MCF 10A (cell line): ENCODE results near the gene CCDC188. TPM values are rescaled to one million over a fixed set of nuclear protein-coding genes. Genes with fewer than 3 reads are reported as not detected.

Experiments used
- BruUV-seq: library from RNA; stranded (reverse); fragments of 400-500 nt; replicated peaks from 2 replicates; lab custom pipeline; 2021; lab: Mats Ljungman, UMichigan
- CTCF ChIA-PET: fragments of 300-600 bp; sonication (Branson Sonifier 250); formaldehyde crosslinking; extraction: SDS; loops from one replicate; lab custom pipeline; 2021; ENCODE audit warnings: antibody characterized with exemption, inconsistent platforms; lab: Yijun Ruan, JAX
- POLR2A ChIA-PET: fragments of 300-600, 350-650 bp; sonication (Branson Sonifier 250); formaldehyde crosslinking; extraction: SDS; loops from one replicate; lab custom pipeline; 2020; ENCODE audit warnings: antibody characterized with exemption, inconsistent platforms; lab: Yijun Ruan, JAX
- DNase-seq: peaks from one replicate; pipeline ENCODE4 v3.0.0-alpha.2; 2018; ENCODE audit not compliant: unreplicated experiment
- H3K27ac Mint-ChIP-seq: one replicate; pipeline ENCODE4 v1.8.0; 2022; ENCODE audit warnings: mild to moderate bottlenecking, low read depth, mixed read lengths; ENCODE audit not compliant: unreplicated experiment
- H3K27me3 Mint-ChIP-seq: one replicate; pipeline ENCODE4 v1.8.0; 2022; ENCODE audit warnings: mixed read lengths; ENCODE audit not compliant: insufficient read depth, unreplicated experiment
- H3K36me3 Mint-ChIP-seq: one replicate; pipeline ENCODE4 v1.8.0; 2022; ENCODE audit warnings: mild to moderate bottlenecking, moderate library complexity, mixed read lengths; ENCODE audit not compliant: insufficient read depth, unreplicated experiment
- H3K4me1 Mint-ChIP-seq: one replicate; pipeline ENCODE4 v1.8.0; 2022; ENCODE audit warnings: mixed read lengths; ENCODE audit not compliant: insufficient read depth, unreplicated experiment
- H3K4me3 Mint-ChIP-seq: one replicate; pipeline ENCODE4 v1.8.0; 2022; ENCODE audit warnings: mild to moderate bottlenecking, moderate library complexity, mixed read lengths; ENCODE audit not compliant: unreplicated experiment
- H3K9me3 Mint-ChIP-seq: one replicate; pipeline ENCODE4 v1.8.0; 2022; ENCODE audit warnings: mixed read lengths; ENCODE audit not compliant: unreplicated experiment
- intact Hi-C: fragments of 100-400 bp; cut with micrococcal nuclease; formaldehyde crosslinking; loops from 2 replicates; pipeline ENCODE4 v1.14.1; 2022
- total RNA-seq: library from RNA; stranded (reverse); gene quantifications from 2 replicates; pipeline ENCODE4 v1.2.3, GENCODE V29; 2022
- TF ChIP-seq, protein P1 (sequence below): fragments of 200-600 bp; IDR thresholded peaks from one replicate; pipeline ENCODE4 v1.8.0; 2022; ENCODE audit warnings: antibody characterized with exemption, mild to moderate bottlenecking; ENCODE audit not compliant: unreplicated experiment

The CCDC188 gene
- total RNA-seq, 1 experiment from 2014 or later: 0.70 TPM

DNA sequence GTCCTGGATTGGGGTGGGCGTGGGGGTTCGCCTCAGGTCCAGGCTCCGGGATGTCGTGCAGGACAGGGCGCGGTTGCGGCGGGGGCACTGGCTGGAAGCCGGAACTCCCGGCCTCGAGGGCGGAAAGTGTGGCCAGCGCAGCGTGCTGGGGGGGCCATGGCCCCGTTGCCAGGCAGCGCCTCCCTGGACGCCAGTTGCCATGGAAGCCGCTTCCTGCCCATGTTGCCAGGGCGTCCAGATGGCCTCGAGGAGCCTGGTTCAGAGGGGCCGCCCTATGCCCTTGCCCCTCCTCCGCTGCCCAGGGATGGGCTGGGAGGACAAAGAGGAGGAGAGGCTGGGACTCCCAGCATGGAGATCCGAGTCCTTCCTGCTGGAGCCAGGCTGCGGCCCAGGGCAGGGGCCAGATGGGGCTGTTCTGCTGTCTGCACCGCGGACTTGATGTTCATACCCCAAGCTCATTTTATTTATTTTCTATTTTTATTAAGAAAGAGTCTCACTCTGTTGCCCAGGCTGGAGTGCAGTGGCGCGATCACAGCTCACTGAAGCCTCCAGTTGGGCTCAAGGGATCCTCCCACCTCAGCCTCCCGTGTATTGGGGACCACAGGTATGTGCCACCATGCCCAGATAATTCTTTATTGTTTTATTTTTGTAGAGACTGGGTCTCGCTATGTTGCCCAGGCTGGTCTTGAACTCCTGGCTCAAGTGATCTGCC is 4.6 kb upstream of the CCDC188 start:
- POLR2A ChIA-PET: interaction anchor here (1.0 kb wide), 1 partner anchor 126 kb away, joined by 4 read pairs; no protein-coding TSS in a partner anchor
- no peaks in the 10 kb centered on the region for H3K9me3 Mint-ChIP-seq
- BruUV-seq: no TSS peak
- intact Hi-C loops: loop anchor here (2.0 kb wide), 2 partner anchors 83 to 301 kb away; no protein-coding TSS in a partner anchor
- peak; percentile 47 for DNase-seq
- H3K27me3 Mint-ChIP-seq: no peaks in the 10 kb centered on the region
- H3K4me3 Mint-ChIP-seq: no peak overlapping the region
- H3K36me3 Mint-ChIP-seq: no peaks in the 10 kb centered on the region
- CTCF ChIA-PET: interaction anchor here (2.0 to 6.0 kb wide), 2 partner anchors 129 to 136 kb away, joined by 6 to 51 read pairs; no protein-coding TSS in a partner anchor
- no peaks in the 10 kb centered on the region for H3K4me1 Mint-ChIP-seq
- TF ChIP-seq, protein P1, sequence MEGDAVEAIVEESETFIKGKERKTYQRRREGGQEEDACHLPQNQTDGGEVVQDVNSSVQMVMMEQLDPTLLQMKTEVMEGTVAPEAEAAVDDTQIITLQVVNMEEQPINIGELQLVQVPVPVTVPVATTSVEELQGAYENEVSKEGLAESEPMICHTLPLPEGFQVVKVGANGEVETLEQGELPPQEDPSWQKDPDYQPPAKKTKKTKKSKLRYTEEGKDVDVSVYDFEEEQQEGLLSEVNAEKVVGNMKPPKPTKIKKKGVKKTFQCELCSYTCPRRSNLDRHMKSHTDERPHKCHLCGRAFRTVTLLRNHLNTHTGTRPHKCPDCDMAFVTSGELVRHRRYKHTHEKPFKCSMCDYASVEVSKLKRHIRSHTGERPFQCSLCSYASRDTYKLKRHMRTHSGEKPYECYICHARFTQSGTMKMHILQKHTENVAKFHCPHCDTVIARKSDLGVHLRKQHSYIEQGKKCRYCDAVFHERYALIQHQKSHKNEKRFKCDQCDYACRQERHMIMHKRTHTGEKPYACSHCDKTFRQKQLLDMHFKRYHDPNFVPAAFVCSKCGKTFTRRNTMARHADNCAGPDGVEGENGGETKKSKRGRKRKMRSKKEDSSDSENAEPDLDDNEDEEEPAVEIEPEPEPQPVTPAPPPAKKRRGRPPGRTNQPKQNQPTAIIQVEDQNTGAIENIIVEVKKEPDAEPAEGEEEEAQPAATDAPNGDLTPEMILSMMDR: no peak
- no peak overlapping the region for H3K27ac Mint-ChIP-seq

DNA sequence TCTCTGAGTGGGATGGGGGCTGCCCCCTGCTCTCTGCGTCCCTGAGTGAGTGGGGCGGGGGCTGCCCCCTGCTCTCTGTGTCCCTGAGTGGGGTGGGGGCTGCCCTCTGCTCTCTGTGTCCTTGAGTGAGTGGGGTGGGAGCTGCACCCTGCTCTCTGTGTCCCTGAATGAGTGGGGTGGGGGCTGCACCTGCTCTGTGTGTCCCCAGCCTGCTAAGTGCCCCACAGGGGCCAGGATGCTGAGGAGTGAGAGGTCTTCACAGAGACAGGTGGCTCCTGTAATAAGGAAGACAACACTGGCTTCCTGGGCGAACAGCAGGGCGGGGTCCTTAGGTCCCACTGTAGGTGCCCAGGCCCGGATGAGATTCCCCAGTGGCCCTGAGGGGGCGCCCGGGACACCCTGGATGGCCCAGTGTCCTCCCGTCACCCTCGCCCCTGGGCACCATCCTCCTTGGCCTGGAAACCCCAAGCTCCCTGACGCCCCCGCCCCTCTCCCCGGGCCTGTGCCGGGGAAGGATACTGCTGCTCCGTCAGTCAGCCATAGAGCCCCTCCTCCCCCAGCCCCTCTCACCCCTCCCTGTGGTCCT is 3.8 kb upstream of the CCDC188 start:
- no TSS peak for BruUV-seq
- no peak overlapping the region for H3K27ac Mint-ChIP-seq
- POLR2A ChIA-PET: interaction anchor here (1.0 kb wide), 1 partner anchor 127 kb away, joined by 4 read pairs; no protein-coding TSS in a partner anchor

DNA sequence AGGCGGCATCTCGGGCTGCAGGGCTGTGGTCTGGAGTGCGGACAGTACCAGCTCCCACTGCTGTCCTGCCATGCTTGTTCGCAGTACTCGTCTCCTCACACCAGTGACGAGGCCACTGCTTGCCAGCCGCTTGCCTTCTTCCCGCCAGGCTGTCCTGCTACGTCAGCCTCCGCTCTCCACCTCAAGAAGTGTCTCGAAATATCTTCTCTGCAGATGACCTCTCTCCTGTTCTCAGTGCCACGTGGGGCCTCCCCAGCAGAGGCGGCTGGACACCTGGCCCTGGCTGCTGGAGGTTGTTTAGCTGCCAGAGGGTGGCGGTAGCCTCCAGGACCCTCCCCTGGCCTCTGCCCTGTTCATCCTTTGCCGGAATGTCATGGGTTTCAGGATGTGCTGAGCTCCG is 3.1 kb upstream of the CCDC188 start:
- BruUV-seq: no TSS peak
- intact Hi-C loops: no loop called here

More for the DNA sequence above, 3.8 kb upstream of the CCDC188 start:
- H3K9me3 Mint-ChIP-seq: no peaks in the 10 kb centered on the region
- no peaks in the 10 kb centered on the region for H3K36me3 Mint-ChIP-seq
- CTCF ChIA-PET: interaction anchor here (6.0 kb wide), 1 partner anchor 130 kb away, joined by 51 read pairs; no protein-coding TSS in a partner anchor
- TF ChIP-seq, protein P1: no peak
- DNase-seq: no peak
- no peaks in the 10 kb centered on the region for H3K27me3 Mint-ChIP-seq
- no peaks in the 10 kb centered on the region for H3K4me1 Mint-ChIP-seq
- no peak overlapping the region for H3K4me3 Mint-ChIP-seq
- intact Hi-C loops: no loop called here

More for the DNA sequence above, 3.1 kb upstream of the CCDC188 start:
- H3K4me3 Mint-ChIP-seq: no peak overlapping the region
- TF ChIP-seq, protein P1: no peak
- no peaks in the 10 kb centered on the region for H3K27me3 Mint-ChIP-seq
- H3K27ac Mint-ChIP-seq: no peak overlapping the region
- H3K36me3 Mint-ChIP-seq: no peaks in the 10 kb centered on the region
- DNase-seq: no peak
- POLR2A ChIA-PET: no interaction called here
- H3K4me1 Mint-ChIP-seq: no peaks in the 10 kb centered on the region
- no peaks in the 10 kb centered on the region for H3K9me3 Mint-ChIP-seq
- CTCF ChIA-PET: interaction anchor here (6.0 kb wide), 1 partner anchor 130 kb away, joined by 51 read pairs; no protein-coding TSS in a partner anchor
